ENCODE measurements around the gene FGF4.

Gene FGF4

GRCh38 chr11:69807106-69807815 lies 32.1 kb upstream of the FGF4 start:
- no peak for DNase-seq

- DNase-seq, result no peak
Measured at GRCh38 chr11:69804769-69805508, 29.8 kb upstream of the FGF4 start.

DNA sequence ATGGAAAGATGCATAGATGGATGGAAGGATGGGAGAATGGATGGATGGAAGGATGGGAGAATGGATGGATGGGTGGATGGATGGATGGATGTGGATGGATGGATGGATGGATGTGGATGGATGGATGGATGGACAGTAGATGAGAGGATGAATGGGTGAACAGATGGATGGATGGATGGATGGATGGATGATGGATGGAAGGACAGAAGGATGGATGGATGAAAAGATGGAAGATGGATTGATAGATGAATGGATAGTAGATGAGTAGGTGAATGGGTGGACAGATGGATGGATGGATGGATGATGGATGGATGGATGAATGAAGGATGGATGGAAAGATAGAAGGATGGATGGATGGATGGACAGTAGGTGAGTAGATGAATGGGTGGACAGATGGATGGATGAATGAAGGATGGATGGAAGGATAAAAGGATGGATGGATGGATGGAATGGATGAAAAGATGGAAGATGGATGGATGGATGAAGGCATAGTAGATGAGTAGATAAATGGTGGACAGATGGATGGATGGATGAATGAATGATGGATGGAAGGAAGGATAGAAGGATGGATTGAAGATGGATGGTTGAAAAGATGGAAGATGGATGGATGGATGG lies 28.6 kb upstream of the FGF4 start:
- no peak for DNase-seq

GRCh38 chr11:69803022-69803421 lies 27.9 kb upstream of the FGF4 start:
- no peak for DNase-seq

- DNase-seq, result no peak
Measured at GRCh38 chr11:69802590-69802989, 27.4 kb upstream of the FGF4 start.

DNA sequence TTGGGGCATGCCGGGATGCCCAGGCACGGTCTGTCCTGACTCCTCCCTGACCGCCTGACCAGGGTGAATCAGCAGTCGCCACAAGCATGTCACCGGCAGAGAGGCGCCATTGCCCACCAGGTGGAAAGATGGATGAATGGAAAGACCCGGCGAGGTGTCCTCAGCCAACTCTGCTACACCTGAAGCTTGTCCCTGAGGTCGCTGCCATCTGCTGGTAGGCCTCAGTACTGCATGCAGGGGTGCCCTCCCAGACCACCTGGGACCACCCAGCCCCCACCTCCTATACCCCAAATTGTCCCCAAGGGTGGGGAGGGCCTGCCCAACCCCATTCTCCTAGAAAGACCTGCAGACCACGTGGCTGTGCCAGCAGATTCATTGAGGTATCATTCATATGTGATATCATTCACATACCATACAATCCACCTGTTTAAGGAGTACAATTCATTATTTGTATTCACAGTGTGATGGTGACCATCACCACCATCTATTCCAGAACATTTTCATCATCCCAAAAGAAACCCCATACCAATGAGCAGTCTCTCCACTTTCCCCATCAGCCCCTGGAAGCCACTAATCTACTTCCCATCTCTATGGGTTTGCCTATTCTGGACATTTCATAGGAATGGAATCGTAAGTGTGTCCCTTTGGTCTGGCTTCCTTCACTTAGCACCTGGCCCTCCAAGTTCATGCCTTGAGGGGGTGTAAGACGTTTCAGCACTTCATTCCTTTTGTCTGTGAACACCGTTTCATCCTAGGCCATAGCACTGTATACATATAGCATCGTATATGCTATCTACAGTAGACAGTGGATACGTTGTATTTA lies 26.6 kb upstream of the FGF4 start:
- no peak for DNase-seq

- DNase-seq, result no peak
Measured at GRCh38 chr11:69800278-69800677, 25.1 kb upstream of the FGF4 start.

DNA sequence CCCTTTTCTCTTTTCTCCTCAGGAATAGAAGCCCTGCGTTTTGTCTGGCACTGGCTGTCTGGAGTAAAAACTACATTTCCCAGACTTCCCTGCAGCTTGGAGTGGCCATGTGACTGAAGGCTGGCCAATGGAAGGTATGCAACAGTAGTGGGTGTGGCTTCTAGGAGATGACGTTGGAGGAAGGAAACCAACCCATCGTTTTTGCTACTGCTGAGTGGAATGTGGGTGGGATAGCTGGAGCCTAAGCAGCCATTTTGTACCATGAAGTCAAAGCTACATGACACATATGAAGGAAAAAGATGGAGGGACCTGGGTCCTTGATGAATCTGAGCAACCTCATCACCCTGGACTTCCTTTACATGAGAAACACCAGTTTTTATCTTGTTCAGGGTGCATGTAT lies 24.4 kb upstream of the FGF4 start:
- no peak for DNase-seq

DNA sequence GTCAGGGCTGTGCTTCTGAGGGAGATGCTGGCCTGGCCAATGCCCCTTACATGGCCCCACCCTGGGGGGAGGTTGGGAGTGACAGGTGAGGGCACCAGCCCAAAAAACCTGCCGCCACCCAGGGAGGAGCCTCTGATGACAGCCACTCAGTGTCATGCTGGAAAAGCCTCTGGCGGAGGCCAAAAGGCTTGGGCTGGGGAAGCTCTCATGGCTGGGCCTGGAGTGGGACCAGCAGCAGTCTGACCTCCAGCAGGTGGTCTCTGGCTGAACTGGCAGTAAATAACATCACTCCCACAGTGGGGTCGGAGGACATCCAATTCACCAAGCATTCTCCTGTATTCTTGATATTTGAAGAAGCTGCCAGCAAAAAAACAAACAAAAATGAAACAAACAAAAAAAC lies 24.0 kb upstream of the FGF4 start:
- no peak for DNase-seq

- no peak for DNase-seq
Measured at GRCh38 chr11:69797737-69798528, 22.8 kb upstream of the FGF4 start.

- no peak for DNase-seq
Measured at GRCh38 chr11:69797156-69797555, 22.0 kb upstream of the FGF4 start.

DNA sequence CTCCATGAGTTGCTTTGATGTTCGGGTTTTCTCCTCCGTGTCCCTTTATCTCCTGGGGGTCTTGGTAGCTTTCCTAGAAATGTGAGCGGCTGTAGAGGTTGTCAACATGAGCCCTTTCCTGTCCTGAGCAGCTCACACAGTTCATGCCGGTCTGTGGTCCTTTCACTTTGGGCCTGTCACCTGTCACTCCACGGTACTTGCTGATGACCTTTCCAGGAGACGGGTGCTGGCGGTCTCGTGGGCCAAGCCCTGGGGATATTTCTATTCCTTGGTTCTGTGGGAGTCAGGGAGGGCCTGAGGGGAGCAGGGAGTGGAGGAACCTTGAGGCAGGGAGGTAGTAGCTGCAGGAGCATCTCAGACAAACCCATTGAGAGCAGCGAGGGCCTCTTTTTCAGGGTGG lies 20.9 kb upstream of the FGF4 start:
- no peak for DNase-seq

- DNase-seq, result no peak
Measured at GRCh38 chr11:69791276-69792180, 16.4 kb upstream of the FGF4 start.

DNA sequence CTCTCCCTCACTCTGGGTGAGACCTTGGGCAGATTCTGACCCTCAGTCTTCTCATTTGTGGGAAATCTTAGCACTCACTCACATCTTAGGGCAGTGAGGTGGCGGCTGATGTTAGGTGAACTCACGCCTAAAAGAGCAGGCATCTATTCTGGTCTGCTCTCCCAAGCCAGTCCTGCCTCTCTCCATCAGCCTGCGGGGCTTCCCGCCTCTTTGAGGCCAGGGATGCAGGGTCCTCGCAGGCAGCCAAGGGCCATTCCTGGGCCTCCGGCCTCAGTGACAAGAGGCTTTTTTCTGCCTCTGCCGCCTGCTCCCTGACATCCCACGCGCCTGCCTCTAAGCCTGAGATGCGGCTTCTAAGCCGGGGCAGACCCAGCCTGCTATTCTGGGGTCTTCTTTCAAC lies 13.8 kb upstream of the FGF4 start:
- no peak for DNase-seq

GRCh38 chr11:69787906-69788305 lies 12.8 kb upstream of the FGF4 start:
- DNase-seq, result no peak

DNA sequence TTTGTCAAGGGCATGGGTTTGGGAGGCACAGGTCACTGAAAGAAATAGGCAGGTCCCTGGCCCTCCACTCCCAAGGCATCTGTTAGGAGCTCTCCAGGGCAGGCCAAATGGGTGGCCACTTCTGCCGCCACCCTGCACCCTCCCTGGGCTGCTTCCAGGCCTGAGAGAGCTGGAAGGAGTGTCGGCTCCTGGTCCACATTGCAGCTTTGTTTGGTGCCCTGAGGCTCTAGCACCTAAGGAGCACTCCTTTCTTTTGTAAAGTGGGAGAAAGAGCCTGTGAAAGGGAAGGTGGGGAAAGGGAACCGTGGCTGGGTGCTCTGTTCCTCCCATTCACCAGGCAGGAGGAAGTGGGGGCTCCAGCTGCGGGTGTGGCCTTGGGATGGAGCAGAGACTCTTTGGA lies 12.3 kb upstream of the FGF4 start:
- DNase-seq, result no peak

DNA sequence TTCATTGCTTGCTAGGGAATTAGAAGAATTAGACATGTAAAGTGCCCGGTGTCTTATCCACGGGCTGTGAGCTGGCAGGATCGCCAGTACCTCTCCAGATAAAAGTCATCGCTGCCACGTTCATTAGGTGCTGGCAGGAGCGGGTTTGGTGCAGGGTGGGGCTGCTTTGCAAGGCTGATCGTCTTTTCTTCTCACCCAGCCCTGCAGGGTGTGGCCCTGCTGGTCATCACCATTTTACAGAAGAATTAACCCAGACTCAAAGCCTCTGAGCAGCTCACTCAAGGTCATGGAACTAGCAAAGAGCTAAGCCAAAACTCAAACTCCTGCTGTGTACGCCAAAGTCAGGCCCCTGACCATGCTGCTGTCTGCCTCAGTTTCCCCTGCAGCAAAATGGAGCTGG lies 6.1 kb upstream of the FGF4 start:
- no peak for DNase-seq

DNA sequence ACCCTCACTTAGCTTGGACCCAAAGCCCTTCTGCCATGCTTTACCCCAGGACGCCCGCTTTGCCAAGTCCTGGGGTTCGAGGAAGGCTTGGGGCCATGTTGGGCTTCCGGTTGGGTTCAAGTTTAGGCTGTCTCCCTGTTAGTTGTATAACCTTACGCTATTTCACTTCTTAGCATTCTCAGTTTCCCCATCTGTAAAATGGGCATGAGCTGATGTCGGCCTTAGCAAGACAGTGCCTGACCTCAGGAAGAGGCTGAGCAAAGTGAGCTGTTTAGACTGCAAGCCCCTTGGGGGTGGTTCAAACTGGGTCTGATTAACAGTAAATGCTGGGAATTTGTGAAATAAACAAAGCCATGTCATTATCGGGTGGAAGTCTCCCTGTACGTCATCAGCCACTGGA lies 3.2 kb upstream of the FGF4 start:
- DNase-seq, result no peak

- no peak for DNase-seq
Measured at GRCh38 chr11:69774354-69775162, 583 bp downstream of the FGF4 start.

DNA sequence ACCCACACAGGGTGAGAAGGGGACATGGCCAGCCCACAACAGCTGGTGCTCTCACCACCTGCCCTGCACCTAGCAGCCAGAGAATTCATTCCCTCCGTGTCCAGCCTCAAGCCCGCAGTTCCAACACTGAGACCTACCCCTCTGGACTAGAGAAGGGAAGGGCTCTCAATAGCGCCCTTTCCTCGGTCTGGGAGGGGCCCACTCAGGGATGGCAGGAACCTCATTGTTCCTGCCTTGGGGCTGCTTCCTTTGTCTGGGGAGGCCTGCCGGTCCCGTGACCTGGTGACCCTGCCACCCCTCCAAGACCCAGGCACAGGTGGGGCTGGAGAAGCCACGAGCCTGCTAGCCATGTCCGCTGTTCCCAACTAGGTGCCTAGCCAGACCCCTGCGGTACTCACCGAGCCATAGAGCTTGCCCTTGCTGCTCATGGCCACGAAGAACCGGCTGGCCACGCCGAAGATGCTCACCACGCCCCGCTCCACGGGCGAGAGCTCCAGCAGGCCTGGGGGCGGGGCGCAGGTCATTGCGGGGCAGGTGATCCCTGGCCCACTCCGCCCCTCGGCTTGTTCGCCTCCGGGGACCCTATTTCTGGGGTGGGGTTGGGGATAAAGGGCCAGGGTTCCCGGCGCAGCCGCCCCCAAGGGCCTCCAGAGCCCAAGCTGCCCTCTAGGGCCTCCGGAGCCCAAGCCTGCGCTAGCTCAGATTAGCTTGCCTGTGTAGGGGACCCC lies 1.4 kb downstream of the FGF4 start:
- no peak for DNase-seq

All from inflammatory macrophage treated with lipopolysaccharide for 4 hours (primary cell).